Uterus (tissue), 4 donors: ENCODE measurements around the gene SHB. TPM values are rescaled to one million over a fixed set of nuclear protein-coding genes. Genes with fewer than 3 reads are reported as not detected.

Experiments used
- DNase-seq, 2 donors: peaks; one replicate each; pipeline ENCODE4 v3.0.0-alpha.2; 2019 to 2020
- H3K27ac ChIP-seq, 2 donors: fragments of 200-600 bp; sonication (generic); 1 replicate in 1 of 2; 2 replicates in 1 of 2; pipeline ENCODE4 v1.5.1; 2016 to 2018
- H3K27me3 ChIP-seq, 2 donors: fragments of 200-600 bp; sonication (generic); one replicate each; pipeline ENCODE4 v1.5.1; 2018 to 2019; ENCODE audit warnings: control low read depth in 1 of 2
- H3K36me3 ChIP-seq, 2 donors: fragments of 200-600 bp; sonication (generic); one replicate each; pipeline ENCODE4 v1.5.1; 2019; ENCODE audit warnings: control low read depth in 1 of 2
- H3K4me1 ChIP-seq, 2 donors: fragments of 200-600 bp; sonication (generic); one replicate each; pipeline ENCODE4 v1.5.1; 2018 to 2019; ENCODE audit warnings: control low read depth in 1 of 2
- H3K4me3 ChIP-seq, 2 donors: fragments of 200-600 bp; sonication (generic); 1 replicate in 1 of 2; 2 replicates in 1 of 2; pipeline ENCODE4 v1.5.1; 2018 to 2019; ENCODE audit warnings: mild to moderate bottlenecking in 1 of 2
- H3K9me3 ChIP-seq, 2 donors: fragments of 200-600 bp; sonication (generic); one replicate each; pipeline ENCODE4 v1.5.1; 2019; ENCODE audit warnings: control low read depth in 1 of 2
- POLR2A ChIP-seq, 2 donors: fragments of 450-650 bp; IDR thresholded peaks; one replicate each; pipeline ENCODE4 v1.6.1; 2016; ENCODE audit warnings: antibody characterized with exemption in 2 of 2, mild to moderate bottlenecking in 1 of 2, moderate library complexity in 1 of 2
- intact Hi-C: fragments of 100-400 bp; cut with DNase I; formaldehyde crosslinking; loops from one replicate; pipeline ENCODE4 v1.15.1; 2023; ENCODE audit warnings: low total_unique reads
- total RNA-seq, 4 donors: library from RNA; depleted of rRNA in 3 of 4; stranded (reverse); fragments of >200 nt in 3 of 4; gene quantifications; one replicate each; pipeline versions ENCODE4 v1.1.0 to v1.2.4, GENCODE V29; 2014 to 2023
- TF ChIP-seq, protein P1 (sequence below), 4 experiments: fragments of 200-600 bp in 2 of 4; fragments of 450-650 bp in 2 of 4; sonication (generic) in 2 of 4; IDR thresholded peaks; one replicate each; pipeline ENCODE4 v1.5.1; 2016 to 2019; ENCODE audit warnings: antibody characterized with exemption in 4 of 4, mild to moderate bottlenecking in 2 of 4, moderate library complexity in 1 of 4
- donor health status: DM: yes; HTN: yes; CAD: no.

SHB gene
- total RNA-seq, 4 donors from 2014 or later, result 3.5 to 19.6 (median 7.3) TPM

GRCh38 chr9:38066914-38067858 is 1.8 kb downstream of the SHB start:
- Histone ChIP-seq H3K27ac (peak overlapping the region; percentile 77 to 80), H3K4me3 (peak overlapping the region; percentile 54 to 63), H3K4me1 (peaks cover 0 to 8% of the 10 kb centered on the region in 2 donors), H3K36me3 (no peaks in the 10 kb centered on the region), H3K9me3 (no peaks in the 10 kb centered on the region), H3K27me3 (no peaks in the 10 kb centered on the region)
- DNase-seq, result peak; percentile 46 to 58
- TF ChIP-seq POLR2A (IDR thresholded peaks at IDR 0.05), result no peak
- intact Hi-C loops, result loop anchor here (10.0 kb wide), 1 partner anchor 152 kb away; no protein-coding TSS in a partner anchor

DNA sequence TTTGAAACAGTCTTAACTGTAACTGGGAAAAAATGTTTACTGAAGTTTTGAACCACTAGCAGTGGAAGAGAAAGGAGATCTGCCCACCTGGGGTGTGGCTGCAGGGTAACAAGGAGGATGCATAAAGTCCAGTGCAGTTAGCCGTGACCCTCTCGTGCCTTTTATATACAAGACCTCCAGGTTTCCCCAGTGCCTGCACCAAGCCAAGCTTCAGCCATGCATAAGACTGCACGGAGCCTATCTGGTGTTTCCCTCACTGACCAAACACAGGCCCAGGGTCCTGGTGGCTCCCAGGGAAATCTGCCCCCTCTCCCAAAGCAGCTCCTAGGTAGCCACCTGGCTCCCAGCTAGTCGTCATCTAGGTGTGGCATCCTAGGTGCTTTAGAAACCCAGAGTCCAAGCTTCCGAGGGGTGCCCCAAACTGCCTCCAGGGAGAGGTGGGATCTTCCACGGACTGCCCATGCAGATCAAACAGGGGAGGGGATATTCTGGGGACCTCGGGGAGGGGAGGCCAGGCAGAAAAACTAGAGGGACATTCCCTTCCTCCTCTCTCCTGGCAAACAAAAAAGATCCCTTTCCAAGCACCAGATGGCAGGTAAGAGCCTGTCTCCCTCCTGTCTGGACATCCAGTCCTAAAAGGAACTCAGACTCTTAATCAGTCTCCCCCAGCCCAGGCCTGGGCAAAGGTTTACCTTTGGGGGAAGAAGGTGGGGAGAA is 2.7 kb downstream of the SHB start:
- no peak for DNase-seq
- H3K4me1 ChIP-seq, result peaks cover 0 to 8% of the 10 kb centered on the region in 2 donors
- intact Hi-C loops, result loop anchor here (10.0 kb wide), 1 partner anchor 152 kb away; no protein-coding TSS in a partner anchor
- TF ChIP-seq, protein P1, sequence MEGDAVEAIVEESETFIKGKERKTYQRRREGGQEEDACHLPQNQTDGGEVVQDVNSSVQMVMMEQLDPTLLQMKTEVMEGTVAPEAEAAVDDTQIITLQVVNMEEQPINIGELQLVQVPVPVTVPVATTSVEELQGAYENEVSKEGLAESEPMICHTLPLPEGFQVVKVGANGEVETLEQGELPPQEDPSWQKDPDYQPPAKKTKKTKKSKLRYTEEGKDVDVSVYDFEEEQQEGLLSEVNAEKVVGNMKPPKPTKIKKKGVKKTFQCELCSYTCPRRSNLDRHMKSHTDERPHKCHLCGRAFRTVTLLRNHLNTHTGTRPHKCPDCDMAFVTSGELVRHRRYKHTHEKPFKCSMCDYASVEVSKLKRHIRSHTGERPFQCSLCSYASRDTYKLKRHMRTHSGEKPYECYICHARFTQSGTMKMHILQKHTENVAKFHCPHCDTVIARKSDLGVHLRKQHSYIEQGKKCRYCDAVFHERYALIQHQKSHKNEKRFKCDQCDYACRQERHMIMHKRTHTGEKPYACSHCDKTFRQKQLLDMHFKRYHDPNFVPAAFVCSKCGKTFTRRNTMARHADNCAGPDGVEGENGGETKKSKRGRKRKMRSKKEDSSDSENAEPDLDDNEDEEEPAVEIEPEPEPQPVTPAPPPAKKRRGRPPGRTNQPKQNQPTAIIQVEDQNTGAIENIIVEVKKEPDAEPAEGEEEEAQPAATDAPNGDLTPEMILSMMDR (IDR thresholded peaks at IDR 0.05), result peak in 1 of 4 experiments; percentile 13
- TF ChIP-seq POLR2A (IDR thresholded peaks at IDR 0.05), result no peak
- peak overlapping the region; percentile 54 to 63 for H3K4me3 ChIP-seq
- H3K36me3 ChIP-seq, result no peaks in the 10 kb centered on the region
- no peaks in the 10 kb centered on the region for H3K9me3 ChIP-seq
- no peaks in the 10 kb centered on the region for H3K27me3 ChIP-seq
- peak overlapping the region; percentile 77 to 80 for H3K27ac ChIP-seq

- TF ChIP-seq, protein P1 (IDR thresholded peaks at IDR 0.05), result no peak
- no peak for TF ChIP-seq POLR2A (IDR thresholded peaks at IDR 0.05)
- Histone ChIP-seq H3K4me1 (peaks cover 0 to 8% of the 10 kb centered on the region in 2 donors), H3K27ac (peak overlapping the region in 1 of 2 donors; percentile 80), H3K4me3 (no peak overlapping the region), H3K36me3 (no peaks in the 10 kb centered on the region), H3K27me3 (no peaks in the 10 kb centered on the region), H3K9me3 (no peaks in the 10 kb centered on the region)
- intact Hi-C loops, result loop anchor here (10.0 kb wide), 1 partner anchor 151 kb away; no protein-coding TSS in a partner anchor
- no peak for DNase-seq
These were observed 3.5 kb downstream of the SHB start for GRCh38 chr9:38065369-38066075.

- H3K4me1 ChIP-seq, result peaks cover 0 to 8% of the 10 kb centered on the region in 2 donors
- intact Hi-C loops, result loop anchor here (10.0 kb wide), 1 partner anchor 150 kb away; no protein-coding TSS in a partner anchor
- TF ChIP-seq, protein P1 (IDR thresholded peaks at IDR 0.05), result no peak
- no peak for TF ChIP-seq POLR2A (IDR thresholded peaks at IDR 0.05)
- no peaks in the 10 kb centered on the region for H3K27me3 ChIP-seq
- no peaks in the 10 kb centered on the region for H3K9me3 ChIP-seq
- no peak for DNase-seq
- H3K27ac ChIP-seq, result no peak overlapping the region
- H3K36me3 ChIP-seq, result no peaks in the 10 kb centered on the region
- H3K4me3 ChIP-seq, result no peak overlapping the region
These were observed 4.1 kb downstream of the SHB start for GRCh38 chr9:38064842-38065368.

- Histone ChIP-seq H3K36me3 (no peaks in the 10 kb centered on the region), H3K27ac (no peak overlapping the region), H3K27me3 (no peaks in the 10 kb centered on the region), H3K4me1 (peaks cover 0 to 8% of the 10 kb centered on the region in 2 donors), H3K4me3 (no peak overlapping the region), H3K9me3 (no peaks in the 10 kb centered on the region)
- intact Hi-C loops, result loop anchor here (10.0 kb wide), 1 partner anchor 149 kb away; no protein-coding TSS in a partner anchor
- no peak for TF ChIP-seq POLR2A (IDR thresholded peaks at IDR 0.05)
- TF ChIP-seq, protein P1 (IDR thresholded peaks at IDR 0.05), result no peak
- no peak for DNase-seq
These were observed 5.7 kb downstream of the SHB start for GRCh38 chr9:38063363-38063707.
